A549 (cell line): ENCODE data around the gene YWHAE. TPM values are rescaled to one million over a fixed set of nuclear protein-coding genes. Genes with fewer than 3 reads are reported as not detected.

Experiments
- ATAC-seq, 2 experiments: fragments of 200-7000 bp in 1 of 2; fragments of >200 bp in 1 of 2; cut with Nextera tagmentation in 1 of 2; cut with Tn5 transposase in 1 of 2; 3 replicates each; pipeline versions ENCODE4 v1.8.0 to v1.9.1; 2018 to 2020; ENCODE audit warnings: mild to moderate bottlenecking in 1 of 2, moderate library complexity in 1 of 2
- CTCF ChIA-PET: fragments of 300-600 bp; sonication (Branson Sonifier 250); formaldehyde crosslinking; extraction: SDS; loops from one replicate; lab custom pipeline; 2021; ENCODE audit warnings: antibody characterized with exemption, inconsistent platforms; lab: Yijun Ruan, JAX
- POLR2A ChIA-PET: fragments of 350-600 bp; formaldehyde crosslinking; extraction: SDS; loops from one replicate; lab custom pipeline; 2021; ENCODE audit warnings: antibody characterized with exemption, inconsistent platforms; lab: Yijun Ruan, JAX
- DNase-seq, 2 experiments: peaks; one replicate each; pipeline versions ENCODE4 v3.0.0 to v3.0.0-alpha.2; 2011 to 2016; ENCODE audit warnings: low read depth in 1 of 2, low spot score in 1 of 2
- FAIRE-seq: peaks from 2 replicates; lab custom pipeline; 2011; peaks lifted over from hg19 to GRCh38; lab: Jason Lieb, UNC
- H3K27ac ChIP-seq, 2 experiments: fragments of >200 bp; sonication (Bioruptor Twin); formaldehyde crosslinking; 3 replicates each; pipeline ENCODE4 v1.5.1; 2016 to 2017
- H3K4me1 ChIP-seq: fragments of >200 bp; sonication (Bioruptor Twin); formaldehyde crosslinking; 3 replicates; pipeline ENCODE4 v1.6.1; 2016
- H3K4me2 ChIP-seq: fragments of >200 bp; sonication (Bioruptor Twin); formaldehyde crosslinking; 3 replicates; pipeline ENCODE4 v1.6.1; 2016
- H3K4me3 ChIP-seq: fragments of >200 bp; sonication (Bioruptor Twin); formaldehyde crosslinking; 3 replicates; pipeline ENCODE4 v1.5.1; 2016
- H3K9me3 ChIP-seq: fragments of >200 bp; sonication (Bioruptor Twin); formaldehyde crosslinking; 3 replicates; pipeline ENCODE4 v1.6.1; 2016
- ATOH8 ChIP-seq: fragments of 250-450 bp; sonication (Bioruptor Pico); IDR thresholded peaks from 2 replicates; pipeline ENCODE4 v1.5.0; 2020; ENCODE audit warnings: low read depth, mild to moderate bottlenecking, moderate library complexity
- CTCF ChIP-seq: fragments of >200 bp; sonication (Bioruptor Twin); formaldehyde crosslinking; IDR thresholded peaks from 3 replicates; pipeline ENCODE4 v1.5.1; 2016
- E2F6 ChIP-seq: IDR thresholded peaks from 2 replicates; pipeline ENCODE4 v1.6.1; 2012; ENCODE audit warnings: low read depth, borderline replicate concordance
- EP300 ChIP-seq, 2 experiments: fragments of >200 bp; sonication (Bioruptor Twin); formaldehyde crosslinking; IDR thresholded peaks; 2 replicates in 1 of 2; 3 replicates in 1 of 2; pipeline ENCODE4 v1.6.1; 2016 to 2017
- ESRRA ChIP-seq: fragments of 150-350 bp; IDR thresholded peaks from 2 replicates; pipeline ENCODE4 v1.6.1; 2014; ENCODE audit warnings: mild to moderate bottlenecking, low read length, borderline replicate concordance
- FOSB ChIP-seq: fragments of 250-450 bp; sonication (Bioruptor Pico); IDR thresholded peaks from 2 replicates; pipeline ENCODE4 v1.5.0; 2020; ENCODE audit warnings: mild to moderate bottlenecking, moderate library complexity
- FOXS1 ChIP-seq: fragments of 250-450 bp; sonication (Bioruptor Pico); IDR thresholded peaks from 2 replicates; pipeline ENCODE4 v1.5.0; 2020; ENCODE audit warnings: mild to moderate bottlenecking, moderate library complexity
- HEYL ChIP-seq: fragments of 250-450 bp; sonication (Bioruptor Pico); IDR thresholded peaks from 2 replicates; pipeline ENCODE4 v1.8.0; 2021; ENCODE audit warnings: mild to moderate bottlenecking, moderate library complexity
- HOXB13 ChIP-seq: fragments of 250-450 bp; sonication (Bioruptor Pico); IDR thresholded peaks from 2 replicates; pipeline ENCODE4 v1.5.0; 2020; ENCODE audit warnings: low read depth, mild to moderate bottlenecking, moderate library complexity
- JUN ChIP-seq, 2 experiments: fragments of >200 bp; sonication (Bioruptor Twin); formaldehyde crosslinking; IDR thresholded peaks; 2 replicates in 1 of 2; 3 replicates in 1 of 2; pipeline ENCODE4 v1.6.1; 2016 to 2017
- KDM1A ChIP-seq: fragments of 200-600 bp; sonication (generic); IDR thresholded peaks from 2 replicates; pipeline ENCODE4 v1.6.1; 2016; ENCODE audit warnings: low read depth, mild to moderate bottlenecking
- KDM5A ChIP-seq: fragments of 200-600 bp; sonication (generic); IDR thresholded peaks from 2 replicates; pipeline ENCODE4 v1.6.1; 2016; ENCODE audit warnings: antibody characterized with exemption, mild to moderate bottlenecking
- MAFK ChIP-seq: fragments of 450-650 bp; IDR thresholded peaks from 2 replicates; pipeline ENCODE4 v1.6.1; 2014; ENCODE audit not compliant: partially characterized antibody
- NPAS2 ChIP-seq: fragments of 250-450 bp; sonication (Bioruptor Pico); IDR thresholded peaks from 2 replicates; pipeline ENCODE4 v1.8.0; 2022; ENCODE audit warnings: mild to moderate bottlenecking, moderate library complexity, borderline replicate concordance
- POLR2AphosphoS2 ChIP-seq: conservative IDR thresholded peaks from 2 replicates; pipeline ENCODE4 v1.6.1; 2012; ENCODE audit warnings: low read length, improper control_type of control experiment, inconsistent platforms
- RARB ChIP-seq: fragments of 250-450 bp; sonication (Bioruptor Pico); IDR thresholded peaks from 2 replicates; pipeline ENCODE4 v1.8.0; 2021; ENCODE audit warnings: mild to moderate bottlenecking, moderate library complexity
- RCOR1 ChIP-seq: fragments of 150-350 bp; IDR thresholded peaks from 2 replicates; pipeline ENCODE4 v1.6.1; 2014; ENCODE audit warnings: antibody characterized with exemption, low read length, low read depth
- RFX5 ChIP-seq: fragments of 450-650 bp; IDR thresholded peaks from 2 replicates; pipeline ENCODE4 v1.7.1; 2014; ENCODE audit warnings: antibody characterized with exemption, mild to moderate bottlenecking, moderate library complexity
- SMC3 ChIP-seq: fragments of >200 bp; sonication (Bioruptor Twin); formaldehyde crosslinking; IDR thresholded peaks from 3 replicates; pipeline ENCODE4 v1.6.1; 2018; ENCODE audit warnings: inconsistent platforms
- SREBF2 ChIP-seq: fragments of 450-650 bp; IDR thresholded peaks from 2 replicates; pipeline ENCODE4 v1.6.1; 2014; ENCODE audit warnings: mild to moderate bottlenecking, moderate library complexity
- TFCP2L1 ChIP-seq: fragments of 250-450 bp; sonication (Bioruptor Pico); IDR thresholded peaks from 2 replicates; pipeline ENCODE4 v1.5.0; 2021; ENCODE audit warnings: mild to moderate bottlenecking
- TP53 ChIP-seq: fragments of 250-450 bp; sonication (Bioruptor Pico); IDR thresholded peaks from 2 replicates; pipeline ENCODE4 v1.5.0; 2021; ENCODE audit warnings: mild to moderate bottlenecking, moderate library complexity
- USF2 ChIP-seq: fragments of 450-650 bp; IDR thresholded peaks from 2 replicates; pipeline ENCODE4 v1.6.1; 2014; ENCODE audit warnings: antibody characterized with exemption
- ZC3H11A ChIP-seq: fragments of 450-650 bp; IDR thresholded peaks from 2 replicates; pipeline ENCODE4 v1.6.1; 2014; ENCODE audit warnings: antibody characterized with exemption, mild to moderate bottlenecking
- ZSCAN20 ChIP-seq: fragments of 250-450 bp; sonication (Bioruptor Pico); IDR thresholded peaks from 2 replicates; pipeline ENCODE4 v1.8.0; 2022; ENCODE audit warnings: mild to moderate bottlenecking, moderate library complexity
- WGBS: methylation state at CpG from one replicate; pipeline ENCODE4 v1.1.6; 2017; ENCODE audit errors: missing lambda C conversion rate; 5-methylcytosine and 5-hydroxymethylcytosine counted together
- polyA plus RNA-seq, 4 experiments: library from polyadenylated mRNA; depleted of rRNA in 3 of 4; stranded (reverse); fragments of >200 nt; fragmentation: RNase III in 1 of 4; extraction: RNeasy Plus Mini Kit Qiagen cat#74134 plus additional on column Dnase treatment in 1 of 4; gene quantifications; 2 replicates in 3 of 4; 3 replicates in 1 of 4; pipeline ENCODE4 v1.2.3, GENCODE V29; 2011 to 2017

Gene YWHAE
- polyA plus RNA-seq, 2 of the 4 experiments (the other 2 are of a cell fraction), result 1,284 to 1,548 TPM

GRCh38 chr17:1329745-1330343 is 70.2 kb downstream of the YWHAE start (continued):
- no peak for TF ChIP-seq HEYL
- TF ChIP-seq SMC3, result no peak
- no peak for TF ChIP-seq MAFK
- TF ChIP-seq TP53, result no peak
- TF ChIP-seq USF2, result no peak
- TF ChIP-seq TFCP2L1 (CRISPR knock-in tag), result no peak
- TF ChIP-seq RCOR1, result no peak

- CTCF ChIA-PET, result interaction anchor here (1.0 kb wide), 1 partner anchor 17 kb away, joined by 3 read pairs; no protein-coding TSS in a partner anchor
- H3K4me3 ChIP-seq, result no peak overlapping the region
- no peaks in the 10 kb centered on the region for H3K4me1 ChIP-seq
- no peaks in the 10 kb centered on the region for H3K9me3 ChIP-seq
- ATAC-seq, result 0 out of 6 replicates have a peak, but pooled peaks of 1 of the 2 experiments have one; percentile 41
- TF ChIP-seq FOXS1 (no peak), ZSCAN20 (CRISPR knock-in tag) (no peak)
- TF ChIP-seq, all 56 proteins: peak for 0
- POLR2A ChIA-PET, result no interaction called here
- DNase-seq, result no peak
- no peak for FAIRE-seq
- Histone ChIP-seq H3K4me2 (no peak overlapping the region), H3K27ac (no peak overlapping the region)
- 59% methylated on average over 6 of the region's 7 CpGs for WGBS
Observed at GRCh38 chr17:1328437-1328836, 71.6 kb downstream of the YWHAE start.

- H3K4me3 ChIP-seq, result no peak overlapping the region
- CTCF ChIA-PET, result interaction anchor here (0.6 to 1.6 kb wide), 5 partner anchors 9 to 203 kb away, joined by 3 to 6 read pairs (median 5); no protein-coding TSS in a partner anchor
- no peaks in the 10 kb centered on the region for H3K4me1 ChIP-seq
- TF ChIP-seq NPAS2, result no peak
- no peak for TF ChIP-seq JUN (IDR thresholded peaks at IDR 0.05)
- TF ChIP-seq KDM1A, result no peak
- TF ChIP-seq RARB (CRISPR knock-in tag), result no peak
- TF ChIP-seq ZSCAN20 (CRISPR knock-in tag), result no peak
- no peak for TF ChIP-seq FOSB (CRISPR knock-in tag)
- TF ChIP-seq, all 56 proteins: peak for 0
- WGBS, result 67% methylated on average over 12 of the region's 12 CpGs
- no peak for FAIRE-seq
- ATAC-seq, result no peak
- DNase-seq, result no peak
- POLR2A ChIA-PET, result no interaction called here
- H3K9me3 ChIP-seq, result no peaks in the 10 kb centered on the region
- no peak overlapping the region for H3K27ac ChIP-seq
- no peak overlapping the region for H3K4me2 ChIP-seq
Observed at GRCh38 chr17:1325766-1326165, 74.3 kb downstream of the YWHAE start.

- H3K4me2 ChIP-seq, result no peak overlapping the region
- ChIA-PET POLR2A (no interaction called here), CTCF (interaction anchor here (0.7 to 1.5 kb wide), 3 partner anchors 8 to 202 kb away, joined by 3 to 5 read pairs (median 3); no protein-coding TSS in a partner anchor)
- no peak for DNase-seq
- no peak overlapping the region for H3K4me3 ChIP-seq
- no peak for ATAC-seq
- H3K9me3 ChIP-seq, result no peaks in the 10 kb centered on the region
- no peak overlapping the region for H3K27ac ChIP-seq
- no peaks in the 10 kb centered on the region for H3K4me1 ChIP-seq
- 75% methylated on average over 27 of the region's 27 CpGs for WGBS
- no peak for FAIRE-seq
- TF ChIP-seq POLR2AphosphoS2 (no peak), EP300 (IDR thresholded peaks at IDR 0.05) (no peak), JUN (IDR thresholded peaks at IDR 0.05) (no peak), KDM5A (no peak), HOXB13 (CRISPR knock-in tag) (no peak), E2F6 (no peak), CTCF (no peak), SREBF2 (no peak), ESRRA (no peak), FOSB (CRISPR knock-in tag) (no peak), ATOH8 (no peak), FOXS1 (no peak), RFX5 (no peak), ZC3H11A (no peak)
Observed at GRCh38 chr17:1324201-1324771, 75.7 kb downstream of the YWHAE start.
